OCI-M2 (cell line): ENCODE results near the gene C10orf105.

Experiments
- DNase-seq: peaks from one replicate; lab custom pipeline; 2025; ENCODE audit not compliant: unreplicated experiment; lab: John Stamatoyannopoulos, UW

C10orf105 gene

DNA sequence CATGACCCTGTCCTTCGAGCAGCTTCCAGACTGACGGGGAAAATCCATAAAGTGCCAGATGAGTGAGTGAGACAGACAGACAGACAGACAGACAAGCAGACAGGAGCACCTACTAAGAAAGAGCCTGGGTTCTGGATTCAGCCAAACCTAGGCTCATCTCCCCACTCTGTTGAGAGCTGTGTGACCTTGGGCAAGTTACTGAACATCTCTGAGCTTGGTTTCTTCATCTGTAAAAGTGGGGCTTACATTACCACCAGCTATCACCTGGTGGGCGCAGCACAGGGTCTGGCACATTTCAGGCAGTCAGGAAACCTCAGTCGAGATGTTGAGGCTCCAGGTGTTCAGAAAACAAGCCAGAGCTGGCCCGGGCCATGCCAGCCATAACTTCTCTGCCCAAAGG, 37.6 kb downstream of the C10orf105 start:
- DNase-seq = no peak

DNA sequence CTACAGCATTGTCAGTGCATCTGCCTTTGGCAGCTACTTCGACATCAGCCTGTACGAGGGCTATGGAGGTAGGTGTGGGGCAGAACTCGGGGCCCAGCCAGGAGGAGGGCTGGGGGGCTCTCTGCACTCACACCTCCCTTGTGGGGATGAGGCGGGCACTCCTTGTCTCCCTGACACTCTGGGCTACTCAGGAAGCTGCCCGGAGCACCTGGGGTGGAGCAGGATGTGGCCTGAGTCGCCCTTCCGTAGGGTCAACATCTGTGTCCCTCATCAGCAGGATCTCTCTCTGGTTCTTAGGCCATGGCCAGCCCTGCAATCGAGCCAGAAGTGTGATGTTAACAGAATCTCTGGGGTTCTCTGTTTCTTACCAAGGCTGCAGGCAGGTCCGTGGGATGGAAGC, 40.2 kb downstream of the C10orf105 start:
- DNase-seq = no peak

DNA sequence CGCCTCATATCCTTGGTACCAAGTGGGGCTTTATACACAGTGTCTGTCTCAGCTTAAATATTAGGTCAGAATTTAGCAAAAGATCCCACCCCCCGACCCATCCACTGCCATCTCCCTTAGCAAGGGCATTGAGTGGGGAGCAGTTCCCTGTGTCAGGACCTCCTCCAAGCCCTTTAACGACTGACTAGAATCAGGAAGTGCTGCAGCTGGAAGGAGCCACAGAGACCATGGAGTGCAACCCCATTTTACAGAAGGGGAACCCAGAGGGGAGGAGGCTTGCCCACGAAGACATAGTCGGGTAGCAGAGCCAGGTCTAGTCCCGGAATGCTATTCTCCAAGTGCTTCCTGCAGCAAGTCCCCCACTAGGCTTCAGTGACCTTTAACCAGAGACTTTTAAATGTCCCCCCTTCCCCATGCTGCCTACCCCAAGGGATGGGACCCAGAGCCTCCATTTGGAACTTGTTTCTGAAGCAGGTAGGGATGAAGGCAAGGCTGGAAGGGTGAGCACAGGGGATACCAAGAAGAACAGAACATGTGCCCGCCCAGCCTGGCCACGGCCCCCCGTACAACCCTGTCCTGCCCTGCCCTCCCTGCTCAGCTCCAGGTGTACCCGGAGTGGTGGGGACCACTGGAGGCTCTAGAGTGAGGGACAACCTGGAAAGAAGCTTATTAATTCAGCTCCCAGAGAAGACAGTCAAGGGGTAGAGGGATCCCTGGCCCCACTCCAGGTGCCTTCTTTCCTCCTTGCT, 41.3 kb downstream of the C10orf105 start:
- DNase-seq = no peak

DNA sequence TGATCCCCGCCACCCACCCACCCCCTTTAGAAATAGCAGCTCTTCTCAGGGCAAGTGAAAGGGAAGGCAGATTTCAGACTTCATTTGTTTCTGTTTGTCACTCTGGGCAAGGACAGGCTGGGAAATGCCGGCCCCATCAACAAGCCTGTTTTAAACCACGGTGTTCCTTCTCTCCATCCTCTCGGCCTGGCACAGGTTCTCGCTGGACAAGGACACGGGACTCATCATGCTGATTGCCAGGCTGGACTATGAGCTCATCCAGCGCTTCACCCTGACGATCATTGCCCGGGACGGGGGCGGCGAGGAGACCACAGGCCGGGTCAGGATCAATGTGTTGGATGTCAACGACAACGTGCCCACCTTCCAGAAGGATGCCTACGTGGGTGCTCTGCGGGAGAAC, 42.3 kb downstream of the C10orf105 start:
- DNase-seq = no peak

DNA sequence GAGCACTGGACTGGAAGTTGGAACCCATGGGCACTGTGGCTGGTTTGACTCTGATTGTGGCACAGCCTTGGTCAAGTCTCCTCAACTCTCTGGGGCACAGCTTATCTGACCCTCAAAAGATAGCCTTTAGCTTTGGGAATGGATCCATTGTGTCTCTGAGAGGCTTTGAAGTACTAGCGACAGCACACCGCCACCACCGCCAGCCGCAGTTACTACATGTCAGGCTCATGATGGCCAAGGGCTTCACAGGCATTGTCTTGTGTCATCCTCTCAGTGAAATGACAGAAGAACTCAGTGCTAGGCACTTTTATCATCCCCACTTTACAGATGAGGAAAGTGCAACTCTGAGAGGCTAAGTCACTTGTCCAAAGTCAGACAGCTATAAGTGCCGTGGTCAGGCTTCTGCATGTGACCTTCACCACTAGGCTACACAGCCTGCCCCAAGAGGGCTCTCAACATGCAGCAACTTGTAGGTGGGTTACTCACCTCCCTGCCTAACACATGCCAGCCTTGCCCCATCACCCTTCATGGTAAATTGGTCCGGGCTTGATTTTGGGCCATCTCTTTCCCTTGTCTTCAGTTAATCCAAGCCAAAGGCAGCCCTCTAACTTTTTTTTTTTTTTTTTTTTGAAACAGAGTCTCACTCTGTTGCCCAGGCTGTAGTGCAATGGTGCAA, 44.1 kb downstream of the C10orf105 start:
- no peak for DNase-seq

DNA sequence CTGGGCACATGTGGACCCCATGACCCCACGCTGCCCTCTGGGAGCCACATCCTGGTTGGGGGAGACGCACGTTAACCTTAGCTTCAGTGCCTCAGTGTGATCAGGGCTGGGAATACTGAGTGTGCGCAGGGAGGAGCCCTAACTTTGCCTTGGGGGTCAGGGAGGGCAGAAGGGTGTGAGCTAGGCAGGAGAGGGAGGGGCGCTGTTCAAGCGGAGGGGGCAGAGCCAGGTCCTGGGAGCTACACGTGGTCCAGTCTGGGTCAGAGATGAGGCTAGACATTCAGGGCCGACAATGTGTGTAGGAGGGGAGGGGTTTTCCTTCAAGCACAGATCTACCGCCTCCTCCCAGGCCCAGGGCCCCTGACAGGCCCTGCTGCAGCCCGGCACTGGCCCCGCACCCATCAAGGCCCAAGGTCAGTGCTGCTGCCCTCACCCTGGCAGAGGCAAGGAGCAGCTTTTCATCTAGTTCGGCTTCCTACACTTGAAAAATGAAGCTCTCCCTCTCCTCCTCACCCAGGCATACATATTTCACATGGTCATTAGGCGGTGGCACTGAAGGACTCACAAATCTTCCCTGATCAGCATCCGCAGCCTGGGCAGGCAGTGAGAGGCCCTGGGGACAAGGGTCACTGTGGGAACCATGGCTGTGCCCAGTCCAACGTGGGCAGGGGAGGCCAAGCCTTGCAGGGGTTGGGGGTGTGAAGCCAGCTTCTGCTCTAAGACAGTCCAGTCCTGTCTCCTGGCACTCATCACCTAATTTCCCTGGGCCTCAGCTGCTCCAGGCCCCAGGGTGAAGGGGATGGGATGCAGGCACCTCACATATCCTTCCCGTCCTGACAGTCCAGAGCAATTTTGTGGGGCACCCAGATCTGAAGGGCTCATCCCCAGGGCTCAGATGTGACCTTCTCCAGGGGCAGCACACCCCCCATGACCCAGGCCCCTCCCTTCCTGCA, 47.3 kb downstream of the C10orf105 start:
- DNase-seq = no peak

DNA sequence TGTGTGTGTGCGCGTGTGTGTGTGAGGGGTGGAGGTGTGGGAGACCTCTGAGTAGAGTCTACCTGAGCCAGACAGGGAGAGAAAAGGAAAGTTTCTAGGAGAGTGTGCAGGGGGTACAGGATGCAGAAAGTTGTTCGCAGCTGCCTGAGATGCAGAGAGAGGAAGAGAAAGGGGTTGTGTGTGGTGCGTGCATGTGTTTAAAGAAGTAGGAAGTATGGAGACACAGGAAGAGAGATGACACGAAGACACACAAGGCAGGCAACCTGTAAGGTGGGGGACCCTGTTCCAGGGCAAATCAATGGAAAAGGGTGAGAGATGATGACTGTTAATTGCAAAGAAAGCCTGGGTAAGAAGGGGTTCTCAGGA, 52.2 kb downstream of the C10orf105 start:
- no peak for DNase-seq

DNA sequence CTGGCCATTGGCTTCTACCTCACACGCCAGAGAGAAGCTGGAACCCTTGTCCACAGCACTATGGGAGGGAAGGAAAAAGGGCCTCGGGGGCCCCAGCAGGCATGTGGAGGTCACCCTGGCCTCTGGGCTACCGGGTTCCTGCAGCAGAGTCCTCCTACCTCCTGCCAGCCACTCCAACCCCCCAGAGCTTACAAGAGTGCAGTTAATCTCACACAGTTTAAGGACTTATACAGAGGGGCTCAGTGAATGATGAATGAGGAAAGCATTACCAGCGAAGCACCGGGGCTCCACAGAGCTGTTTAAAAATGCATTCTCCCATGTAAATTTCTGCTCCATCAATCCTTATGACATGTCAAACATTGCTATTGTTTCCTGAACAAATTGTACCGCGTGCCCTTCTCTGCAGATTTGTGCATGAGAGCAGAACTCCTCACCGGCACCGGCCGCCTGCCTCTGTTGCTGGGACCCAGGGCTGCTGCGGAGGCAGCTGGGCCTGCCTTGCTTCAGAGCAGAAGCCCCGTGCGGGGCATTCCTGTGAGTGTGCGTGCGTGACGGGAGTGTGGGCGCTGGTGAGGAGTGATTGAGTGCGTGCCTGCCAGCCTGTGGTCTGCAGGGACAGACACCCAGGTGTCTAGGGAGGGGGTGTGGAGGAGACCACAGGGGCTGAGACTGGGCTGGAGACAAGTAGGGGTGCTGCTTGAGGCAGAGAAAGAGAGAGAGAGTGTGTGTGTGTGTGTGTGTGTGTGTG, 52.8 kb downstream of the C10orf105 start:
- no peak for DNase-seq

DNA sequence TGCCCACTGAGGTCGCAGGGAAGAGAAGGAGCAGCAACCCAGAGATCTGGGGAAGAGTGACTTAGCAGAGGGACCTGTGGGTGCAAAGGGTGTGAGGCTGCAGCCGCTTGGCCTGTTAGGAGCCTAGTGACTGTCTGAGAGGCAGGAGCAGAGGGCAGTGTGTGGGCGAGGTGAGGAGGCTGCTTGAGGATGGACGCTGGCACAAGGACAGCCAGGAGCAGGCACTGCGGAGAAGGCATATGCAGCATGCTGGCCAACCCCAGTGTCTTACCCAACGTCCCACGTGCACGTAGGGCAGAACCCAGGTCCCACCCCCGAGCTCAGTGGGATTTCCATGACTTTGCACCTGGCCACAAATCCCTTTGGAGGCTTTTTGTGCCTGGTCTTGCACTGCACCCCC, 54.1 kb downstream of the C10orf105 start:
- DNase-seq = no peak

DNA sequence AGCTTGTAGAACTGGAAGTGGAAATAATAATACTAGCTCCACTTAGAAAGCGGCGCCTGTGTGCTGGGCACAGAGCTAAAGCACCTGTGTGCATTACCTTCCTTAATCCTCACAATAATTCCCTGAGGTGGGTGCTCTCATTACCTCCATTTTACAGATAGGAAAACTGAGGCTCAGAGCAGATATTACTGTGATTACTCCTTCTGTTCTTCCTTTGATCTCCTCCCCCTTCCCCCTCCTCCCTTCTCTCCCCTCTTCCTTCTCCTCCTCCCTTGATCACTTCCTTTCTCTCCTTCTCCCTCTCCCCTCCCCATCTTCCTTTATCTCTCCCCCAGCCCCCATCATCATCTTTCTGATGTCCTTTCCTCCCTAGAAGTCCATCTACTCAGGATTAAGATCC, 55.0 kb downstream of the C10orf105 start:
- no peak for DNase-seq

DNA sequence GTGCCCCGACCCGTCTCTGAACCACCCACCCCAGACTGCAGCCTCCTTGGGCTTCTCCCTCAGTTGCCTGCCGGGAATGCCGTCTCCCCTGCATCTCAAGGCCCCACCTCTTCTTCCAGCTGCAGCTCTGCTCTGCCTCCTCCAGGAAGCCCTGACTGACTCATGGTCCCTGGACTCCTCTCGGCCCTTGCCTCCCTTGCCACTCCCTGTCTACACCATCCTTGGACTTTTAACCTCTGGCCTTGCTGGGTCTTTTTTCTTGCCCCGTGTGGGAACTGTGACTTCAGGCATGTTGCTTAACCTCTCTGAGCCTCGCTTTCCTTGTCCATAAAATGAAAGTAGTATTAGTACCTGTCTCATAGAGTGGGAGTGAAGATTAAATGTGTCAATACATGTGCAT, 56.3 kb downstream of the C10orf105 start:
- DNase-seq = no peak

DNA sequence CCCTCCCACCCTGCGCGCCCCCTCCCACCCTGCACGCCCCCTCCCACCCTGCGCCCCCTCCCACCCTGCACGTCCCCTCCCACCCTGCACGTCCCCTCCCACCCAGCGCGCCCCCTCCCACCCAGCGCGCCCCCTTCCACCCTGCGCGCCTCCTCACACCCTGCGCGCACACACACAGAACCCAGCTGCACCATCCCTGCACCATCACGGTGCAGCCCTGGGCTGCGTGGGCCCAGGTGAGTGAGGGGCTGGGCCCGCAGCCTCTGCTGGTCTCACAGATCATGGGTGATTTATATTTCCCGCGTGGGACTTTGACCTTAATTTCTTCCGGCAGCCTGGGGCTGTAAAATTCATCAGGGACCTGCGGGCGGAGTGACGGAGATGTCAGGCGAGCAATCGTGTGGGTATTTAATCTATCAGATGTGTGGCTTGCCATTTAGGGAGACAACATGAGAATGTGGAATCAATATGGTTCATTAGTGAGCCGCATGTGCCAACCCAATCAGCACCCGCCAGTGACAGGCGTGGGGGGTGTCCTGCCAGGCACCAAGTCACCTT, 57.7 kb downstream of the C10orf105 start:
- DNase-seq = no peak
